LNCaP clone FGC (cell line): ENCODE data around the gene ASPG.

ENCODE experiments used
- DNase-seq: peaks from one replicate; pipeline ENCODE4 v3.0.0-alpha.2; 2011; ENCODE audit warnings: low read depth
- H3K4me3 ChIP-seq: 2 replicates; pipeline ENCODE4 v1.5.1; 2011; ENCODE audit warnings: mild to moderate bottlenecking, low read depth, low read length, control low read depth
- TF ChIP-seq, protein P1 (sequence below): IDR thresholded peaks from 2 replicates; pipeline ENCODE4 v1.5.1; 2012; ENCODE audit warnings: mild to moderate bottlenecking; ENCODE audit not compliant: control insufficient read depth, insufficient read depth; ENCODE audit errors: extremely low read depth

Gene ASPG

DNA sequence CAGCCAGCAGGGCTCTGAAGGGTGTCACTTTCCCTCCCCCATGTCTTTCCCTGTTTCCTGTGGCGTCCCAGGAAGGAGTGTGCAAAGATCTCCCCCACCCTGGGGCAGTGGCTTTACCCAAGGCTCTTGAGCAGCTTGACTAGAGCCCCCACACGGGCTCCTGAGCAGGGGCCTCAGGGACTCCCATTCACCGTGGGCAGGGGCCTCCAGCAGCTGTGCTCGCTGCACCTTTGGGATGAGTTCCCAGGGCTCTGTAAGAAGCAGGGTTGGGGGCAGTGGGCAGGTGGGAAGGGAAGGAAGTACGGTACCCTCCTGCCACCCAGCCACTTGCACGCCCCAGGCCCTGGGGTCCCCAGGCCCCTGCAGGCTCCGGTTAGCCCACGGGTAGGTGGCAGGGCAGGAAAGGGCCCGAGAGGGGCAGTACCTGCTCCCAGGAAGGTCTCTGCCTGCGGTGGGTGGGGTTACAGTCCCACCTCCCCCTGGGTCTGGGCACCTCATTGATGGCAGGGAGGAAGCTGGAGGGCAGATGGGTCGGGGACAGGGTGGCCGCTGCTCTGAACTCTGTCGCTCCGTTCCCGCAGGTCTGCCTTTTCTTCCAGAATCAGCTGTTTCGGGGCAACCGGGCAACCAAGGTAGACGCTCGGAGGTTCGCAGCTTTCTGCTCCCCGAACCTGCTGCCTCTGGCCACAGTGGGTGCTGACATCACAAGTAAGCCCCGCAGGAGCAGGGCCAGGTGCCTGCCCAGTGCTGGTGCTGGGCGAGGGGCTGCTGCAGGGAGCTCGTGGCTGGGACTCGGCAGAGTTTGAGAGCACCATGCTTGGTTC lies 13.0 kb downstream of the ASPG start:
- DNase-seq = no peak
- TF ChIP-seq, protein P1, sequence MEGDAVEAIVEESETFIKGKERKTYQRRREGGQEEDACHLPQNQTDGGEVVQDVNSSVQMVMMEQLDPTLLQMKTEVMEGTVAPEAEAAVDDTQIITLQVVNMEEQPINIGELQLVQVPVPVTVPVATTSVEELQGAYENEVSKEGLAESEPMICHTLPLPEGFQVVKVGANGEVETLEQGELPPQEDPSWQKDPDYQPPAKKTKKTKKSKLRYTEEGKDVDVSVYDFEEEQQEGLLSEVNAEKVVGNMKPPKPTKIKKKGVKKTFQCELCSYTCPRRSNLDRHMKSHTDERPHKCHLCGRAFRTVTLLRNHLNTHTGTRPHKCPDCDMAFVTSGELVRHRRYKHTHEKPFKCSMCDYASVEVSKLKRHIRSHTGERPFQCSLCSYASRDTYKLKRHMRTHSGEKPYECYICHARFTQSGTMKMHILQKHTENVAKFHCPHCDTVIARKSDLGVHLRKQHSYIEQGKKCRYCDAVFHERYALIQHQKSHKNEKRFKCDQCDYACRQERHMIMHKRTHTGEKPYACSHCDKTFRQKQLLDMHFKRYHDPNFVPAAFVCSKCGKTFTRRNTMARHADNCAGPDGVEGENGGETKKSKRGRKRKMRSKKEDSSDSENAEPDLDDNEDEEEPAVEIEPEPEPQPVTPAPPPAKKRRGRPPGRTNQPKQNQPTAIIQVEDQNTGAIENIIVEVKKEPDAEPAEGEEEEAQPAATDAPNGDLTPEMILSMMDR = no peak
- no peak overlapping the region for H3K4me3 ChIP-seq

DNA sequence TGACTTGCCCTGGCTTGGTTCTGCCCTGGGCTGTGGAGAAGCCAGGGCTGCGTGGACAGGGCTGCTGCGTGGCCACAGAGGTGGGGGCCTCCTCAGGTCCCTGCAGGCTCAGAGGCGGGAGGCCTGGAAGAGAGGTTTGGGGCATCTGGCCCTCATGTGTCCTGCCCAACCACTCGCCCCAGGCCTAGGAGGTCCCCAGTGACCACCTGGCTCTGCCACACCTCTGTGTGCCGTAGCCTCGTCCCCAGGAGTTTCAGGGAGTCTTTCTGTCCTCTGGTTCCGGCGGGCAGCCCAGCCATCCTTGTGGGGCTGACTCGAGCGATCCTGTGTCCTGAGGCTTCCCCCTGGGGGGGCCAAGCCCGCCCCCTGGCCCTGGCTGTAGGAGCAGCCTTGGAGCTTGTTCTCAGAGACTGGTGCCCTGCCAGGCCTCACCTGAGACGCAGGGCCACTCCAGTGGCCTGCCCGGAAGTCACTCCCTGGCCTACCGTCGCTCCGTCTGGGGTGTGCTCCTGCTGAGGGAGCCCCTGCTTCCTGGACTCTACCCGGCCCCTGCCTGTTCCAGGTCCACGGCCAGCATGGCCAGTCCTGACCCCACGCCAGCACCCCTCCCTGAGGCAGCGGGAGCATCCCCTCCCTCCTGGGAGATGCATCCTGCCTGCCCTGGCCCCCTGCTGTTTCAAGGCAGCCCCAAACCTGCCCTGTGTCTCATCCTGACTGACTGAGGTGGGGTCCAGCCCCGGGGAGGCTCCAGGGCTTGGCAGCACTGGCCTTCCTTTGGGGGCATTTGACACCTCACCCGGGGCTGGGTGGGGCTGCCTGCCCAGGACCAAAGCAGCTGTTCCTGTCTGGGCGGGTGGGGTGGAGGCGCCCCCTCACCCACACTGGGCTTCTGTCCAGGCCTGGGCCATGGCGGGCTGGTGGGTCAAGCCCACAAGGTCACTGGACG lies 13.9 kb downstream of the ASPG start:
- no peak overlapping the region for H3K4me3 ChIP-seq
- no peak for DNase-seq
- TF ChIP-seq, protein P1 = no peak

DNA sequence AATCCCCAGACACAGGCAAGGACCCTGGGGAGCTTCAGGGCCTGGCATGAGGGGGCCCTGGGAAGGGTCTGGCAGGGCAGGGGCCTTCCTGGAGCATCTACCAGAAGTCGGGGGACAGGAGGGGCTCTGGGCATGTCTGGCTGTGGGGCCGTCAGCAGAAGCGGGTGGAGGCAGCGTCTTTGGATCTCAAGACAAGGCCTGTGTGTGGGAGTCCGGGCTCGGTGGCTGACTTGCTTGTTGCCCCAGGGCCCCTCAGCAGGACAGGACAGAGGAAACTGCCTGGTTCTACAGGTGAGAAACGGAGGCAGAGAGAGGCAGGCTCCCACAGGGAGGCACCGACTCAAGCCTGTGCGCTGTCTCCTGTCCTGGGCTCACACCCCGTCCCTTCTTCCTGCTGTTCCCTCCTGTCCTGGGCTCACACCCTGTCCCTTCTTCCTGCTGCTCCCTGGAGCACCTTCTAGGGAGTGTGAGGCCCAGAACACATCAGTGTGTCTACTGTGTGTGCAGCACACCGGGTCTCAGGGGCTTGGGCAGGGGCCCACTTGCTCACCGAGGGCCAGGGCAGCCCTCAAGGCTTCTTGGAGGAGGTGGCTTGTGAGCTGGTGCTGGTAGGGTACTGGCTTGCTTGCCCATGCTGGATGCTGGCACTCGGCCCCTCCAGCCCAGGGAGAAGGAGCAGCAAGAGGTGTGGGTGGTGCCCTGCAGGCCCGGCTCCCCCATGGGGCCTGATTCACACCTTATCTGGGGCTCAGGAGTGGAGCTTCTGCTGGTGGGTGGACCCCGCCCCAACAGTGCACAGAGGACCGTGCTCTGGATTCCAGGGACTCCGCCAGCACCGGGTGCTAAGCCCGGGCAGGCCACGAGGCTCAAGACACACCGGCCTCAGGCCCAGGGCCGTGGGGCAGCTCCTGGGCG lies 14.9 kb downstream of the ASPG start:
- H3K4me3 ChIP-seq = no peak overlapping the region
- TF ChIP-seq, protein P1 = no peak
- DNase-seq = no peak

DNA sequence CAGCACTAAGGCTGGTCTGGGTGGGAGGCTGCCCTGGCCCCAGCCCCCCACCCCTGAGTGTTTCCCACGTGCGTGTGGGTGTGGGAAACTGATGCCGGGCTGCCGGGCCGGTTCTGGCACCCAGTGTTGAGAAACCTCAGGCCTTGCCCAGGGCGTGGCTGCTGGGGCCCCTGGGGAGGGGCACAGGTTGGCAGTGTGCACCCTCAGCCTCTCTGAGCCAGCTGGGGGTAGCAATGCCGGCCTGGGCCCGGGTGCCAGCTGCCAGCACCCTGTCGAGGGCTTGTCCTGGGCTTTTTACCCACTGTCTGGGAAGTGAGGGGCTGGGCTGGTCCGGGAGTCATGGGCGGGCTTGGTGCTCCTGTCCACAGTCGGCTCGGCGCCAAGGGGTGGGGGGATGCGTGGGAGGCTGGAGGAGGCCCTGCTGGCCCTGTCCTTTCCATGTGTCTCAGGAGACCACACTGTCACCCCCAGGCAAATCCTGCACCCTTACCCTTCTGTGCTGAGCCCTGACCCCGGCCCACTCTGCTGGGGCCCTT lies 15.7 kb downstream of the ASPG start:
- TF ChIP-seq, protein P1 = no peak
- no peak for DNase-seq
- no peak overlapping the region for H3K4me3 ChIP-seq

DNA sequence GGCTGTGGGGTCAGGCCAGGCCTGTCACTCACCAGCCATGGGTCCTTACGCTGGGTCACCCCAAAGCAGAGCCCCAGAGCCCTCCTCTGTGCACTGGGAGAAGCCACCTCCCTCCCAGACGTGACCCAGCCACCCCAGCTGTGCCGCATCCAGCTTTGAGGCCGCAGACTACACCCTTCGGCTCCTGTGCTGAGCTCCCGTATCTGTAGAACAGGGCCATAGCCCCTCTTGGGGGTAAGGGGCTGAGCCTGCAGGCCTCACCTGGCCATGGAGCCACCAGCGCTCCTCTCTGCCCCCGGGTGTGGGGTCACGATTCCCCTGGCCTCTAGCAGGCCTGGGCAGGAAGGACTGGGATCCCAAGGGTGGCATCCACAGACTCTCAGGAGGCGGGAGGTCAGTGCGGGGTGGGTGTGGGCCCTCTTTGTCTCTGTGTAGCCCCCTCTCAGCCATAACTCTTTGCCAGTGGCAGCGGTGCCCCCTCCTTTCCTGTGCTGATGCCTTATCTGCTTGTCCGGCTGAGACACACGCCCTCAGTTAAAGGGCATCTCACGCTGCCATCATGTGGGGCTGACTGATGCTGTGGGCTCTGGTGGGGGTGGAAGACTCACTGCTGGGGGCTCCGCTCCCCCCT lies 16.3 kb downstream of the ASPG start:
- no peak overlapping the region for H3K4me3 ChIP-seq
- no peak for DNase-seq
- TF ChIP-seq, protein P1 = no peak

DNA sequence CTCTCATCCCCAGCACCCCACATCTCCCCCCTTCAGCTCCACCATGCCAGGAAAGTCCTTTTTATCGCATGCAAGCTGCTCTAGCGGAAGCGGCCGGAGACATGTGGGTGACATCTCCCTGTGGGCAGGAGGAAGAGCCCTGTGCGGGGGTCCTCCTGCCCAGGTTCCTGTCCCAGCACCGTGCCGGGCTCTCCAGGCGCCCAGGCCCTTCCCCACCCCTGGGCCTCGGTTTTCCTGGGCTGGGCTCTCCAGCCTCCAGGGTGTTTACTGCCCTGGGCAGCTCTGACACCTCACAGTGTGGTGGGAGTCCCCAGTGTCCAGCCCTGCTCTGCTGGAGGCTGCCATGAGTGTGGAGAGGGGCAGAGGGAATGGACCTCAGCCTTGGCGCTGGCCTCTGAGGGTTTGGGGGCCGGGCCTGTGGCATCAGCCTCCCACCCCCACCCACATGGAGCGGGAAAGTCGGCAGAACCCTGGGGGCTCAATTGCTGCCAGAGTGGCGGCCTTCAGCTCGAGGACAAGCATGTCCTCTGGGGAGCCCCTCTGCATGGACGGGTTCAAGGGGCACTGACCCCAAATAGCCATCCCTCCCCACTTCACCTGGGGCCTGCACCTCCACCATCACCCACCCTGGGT lies 16.9 kb downstream of the ASPG start:
- TF ChIP-seq, protein P1 = no peak

More for the DNA sequence above, 16.9 kb downstream of the ASPG start:
- H3K4me3 ChIP-seq = no peak overlapping the region
- no peak for DNase-seq
